GM23248 (cell line): ENCODE measurements around the gene P2RX5.

Experiments
- EZH2 ChIP-seq: fragments of 200-600 bp; sonication (generic); IDR thresholded peaks from 2 replicates; pipeline ENCODE4 v1.6.1; 2018; ENCODE audit warnings: antibody characterized with exemption, mild to moderate bottlenecking; ENCODE audit not compliant: insufficient read depth, poor library complexity, severe bottlenecking
- EZH2phosphoT487 ChIP-seq: fragments of 200-600 bp; sonication (generic); IDR thresholded peaks from 2 replicates; pipeline ENCODE4 v1.6.1; 2018; ENCODE audit warnings: antibody characterized with exemption, moderate library complexity, mild to moderate bottlenecking, low read depth; ENCODE audit not compliant: insufficient read depth

DNA sequence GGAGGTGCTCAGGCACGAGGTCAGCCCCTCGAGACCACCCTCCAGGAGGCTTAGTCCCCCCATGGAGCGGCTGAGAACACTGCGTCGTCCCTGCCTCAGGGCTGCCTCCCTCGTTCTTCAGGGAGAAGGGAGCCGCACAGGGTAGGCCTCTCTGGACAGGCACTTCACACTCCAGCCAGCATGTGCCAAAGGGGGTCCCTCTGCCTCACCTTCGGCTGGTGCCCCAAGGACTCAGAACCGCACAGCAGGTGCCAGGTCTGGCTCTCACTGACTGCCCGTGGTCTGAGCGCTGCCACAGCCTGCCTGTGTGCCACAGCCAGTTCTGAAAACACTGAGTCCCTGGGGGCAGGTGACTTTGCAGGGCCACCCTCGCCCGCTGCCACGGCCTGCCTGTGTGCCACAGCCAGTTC lies 7.1 kb downstream of the P2RX5 start:
- TF ChIP-seq EZH2 (no peak), EZH2phosphoT487 (no peak)
